Measurements from ENCODE around the gene AKR1C3.
"Not testable (repeated sequence)": the region's sequence is repeated elsewhere in the genome, so short reads cannot be mapped to it uniquely, and the experiment has no call there.

The AKR1C3 gene

GRCh38 chr10:5089865-5090264, 4.3 kb upstream of the AKR1C3 start:
- no peak for DNase-seq

- no peak for DNase-seq
These were observed 3.7 kb upstream of the AKR1C3 start for GRCh38 chr10:5090551-5090950.

- no peak for DNase-seq
These were observed 3.0 kb upstream of the AKR1C3 start for GRCh38 chr10:5091196-5091595.

- no peak for DNase-seq
These were observed 1.8 kb upstream of the AKR1C3 start for GRCh38 chr10:5092375-5092774.

DNA sequence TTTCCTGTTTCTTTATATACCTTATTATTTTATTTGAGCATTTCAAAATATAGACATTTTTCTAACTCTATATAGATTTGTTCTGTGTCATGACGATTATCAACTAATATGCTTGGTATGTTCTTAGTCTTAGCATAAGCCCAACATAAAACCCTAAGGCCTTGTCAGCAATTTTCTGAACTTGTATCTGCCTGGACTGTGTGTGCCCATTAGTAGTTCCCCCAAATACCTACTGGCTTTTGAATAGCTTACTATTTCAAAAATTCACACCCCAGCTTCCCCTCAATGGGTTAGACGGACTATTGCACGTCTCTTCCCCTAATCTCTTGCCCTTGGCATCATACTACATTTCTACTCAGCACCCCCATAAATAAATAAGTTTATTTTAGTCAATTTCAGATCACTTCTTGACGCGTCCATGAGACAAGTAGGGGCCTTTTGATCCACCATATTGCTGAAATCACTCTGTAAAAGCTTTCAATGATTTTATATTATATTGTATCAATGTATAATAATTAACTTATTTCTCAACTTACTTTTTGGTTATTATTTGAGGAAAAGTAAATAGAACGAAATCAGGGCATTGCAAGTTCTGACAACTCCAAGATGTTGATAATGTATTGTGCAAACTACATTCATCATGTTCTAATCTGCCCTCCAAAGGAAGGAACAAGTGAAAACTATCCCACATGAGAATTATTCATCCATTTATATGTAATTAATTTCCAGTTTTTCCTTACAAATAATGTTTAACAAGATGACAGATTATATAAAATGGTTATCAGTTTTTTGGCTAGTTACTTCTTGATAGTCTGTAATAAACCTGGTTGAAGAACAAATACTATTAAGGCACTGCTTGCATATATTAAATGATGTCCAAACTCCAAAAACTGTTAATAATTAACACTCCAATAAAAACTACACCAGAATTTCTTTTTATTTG, 1.1 kb upstream of the AKR1C3 start:
- DNase-seq = no peak

- no peak for DNase-seq
These were observed 1.5 kb downstream of the AKR1C3 start for GRCh38 chr10:5095687-5096086.

- DNase-seq = no peak
These were observed 1.9 kb downstream of the AKR1C3 start for GRCh38 chr10:5096108-5096507.

DNA sequence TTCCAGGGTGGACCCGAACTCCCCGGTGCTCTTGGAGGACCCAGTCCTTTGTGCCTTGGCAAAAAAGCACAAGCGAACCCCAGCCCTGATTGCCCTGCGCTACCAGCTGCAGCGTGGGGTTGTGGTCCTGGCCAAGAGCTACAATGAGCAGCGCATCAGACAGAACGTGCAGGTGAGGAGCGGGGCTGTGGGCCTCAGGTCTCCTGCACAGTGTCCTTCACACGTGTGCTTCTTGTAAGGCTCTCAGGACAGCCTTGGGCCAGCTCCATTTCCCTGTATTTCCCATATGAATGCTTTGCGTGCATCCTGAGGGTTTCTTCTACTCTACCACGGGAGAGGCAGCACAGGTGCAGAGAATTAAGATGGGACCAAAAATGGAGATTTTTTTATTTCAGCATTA, 8.3 kb downstream of the AKR1C3 start:
- not testable (repeated sequence) for DNase-seq

DNA sequence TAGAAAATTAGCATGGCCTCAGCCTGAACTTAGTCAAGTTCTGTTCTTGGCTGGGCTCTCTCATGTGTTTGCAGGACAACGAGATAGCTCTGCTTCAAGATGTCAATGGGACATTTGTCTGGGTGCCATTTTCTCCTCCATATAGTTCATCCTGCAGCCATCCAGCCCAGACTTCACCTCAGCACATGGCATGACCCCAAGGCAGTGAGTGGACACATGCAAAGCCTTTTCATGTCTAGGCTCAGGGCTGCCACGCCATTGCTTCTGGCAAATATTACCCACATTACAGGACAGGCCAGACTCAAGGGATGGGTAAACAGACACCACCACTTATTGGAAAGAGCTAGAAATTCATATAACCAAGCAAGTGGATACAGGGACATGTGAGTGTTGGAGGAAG, 9.3 kb downstream of the AKR1C3 start:
- DNase-seq = no peak

DNA sequence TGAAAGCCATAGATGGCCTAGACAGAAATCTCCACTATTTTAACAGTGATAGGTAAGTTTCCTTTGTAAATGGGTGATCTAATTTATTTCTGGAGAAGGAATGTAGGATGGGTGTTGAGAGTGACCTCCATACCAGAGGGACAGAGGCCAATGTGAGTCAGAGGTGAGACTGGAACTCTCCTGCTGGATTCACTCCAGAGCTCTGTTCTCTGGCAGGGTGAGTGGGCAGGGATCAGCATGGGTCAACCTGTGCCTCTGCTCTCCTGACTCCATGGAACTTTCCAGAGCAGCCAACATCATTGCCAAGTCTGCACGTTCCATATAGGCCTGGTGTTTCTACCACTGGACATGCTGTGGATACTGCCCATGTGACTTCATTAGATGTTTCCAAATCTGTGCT, 11.4 kb downstream of the AKR1C3 start:
- DNase-seq = no peak

DNA sequence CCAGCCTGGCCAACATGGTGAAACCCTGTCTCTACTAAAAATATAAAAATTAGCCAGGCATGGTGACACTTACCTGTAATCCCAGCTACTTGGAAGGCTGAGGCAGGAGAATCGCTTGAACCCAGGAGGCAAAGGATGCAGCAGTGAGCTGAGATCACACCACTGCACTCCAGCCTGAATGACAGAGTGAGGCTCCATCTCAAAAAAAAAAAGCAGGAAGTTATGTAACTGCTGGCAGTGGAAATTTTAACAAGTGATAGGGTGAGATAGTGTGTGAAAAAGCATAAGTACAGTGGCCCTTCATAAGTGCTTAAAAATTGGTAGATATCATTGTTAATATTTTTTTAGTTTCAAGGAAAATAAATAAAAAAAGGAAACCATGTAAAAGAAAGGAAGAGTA, 12.3 kb downstream of the AKR1C3 start:
- DNase-seq = no peak

- DNase-seq = no peak
These were observed 13.8 kb downstream of the AKR1C3 start for GRCh38 chr10:5107860-5108526.

DNA sequence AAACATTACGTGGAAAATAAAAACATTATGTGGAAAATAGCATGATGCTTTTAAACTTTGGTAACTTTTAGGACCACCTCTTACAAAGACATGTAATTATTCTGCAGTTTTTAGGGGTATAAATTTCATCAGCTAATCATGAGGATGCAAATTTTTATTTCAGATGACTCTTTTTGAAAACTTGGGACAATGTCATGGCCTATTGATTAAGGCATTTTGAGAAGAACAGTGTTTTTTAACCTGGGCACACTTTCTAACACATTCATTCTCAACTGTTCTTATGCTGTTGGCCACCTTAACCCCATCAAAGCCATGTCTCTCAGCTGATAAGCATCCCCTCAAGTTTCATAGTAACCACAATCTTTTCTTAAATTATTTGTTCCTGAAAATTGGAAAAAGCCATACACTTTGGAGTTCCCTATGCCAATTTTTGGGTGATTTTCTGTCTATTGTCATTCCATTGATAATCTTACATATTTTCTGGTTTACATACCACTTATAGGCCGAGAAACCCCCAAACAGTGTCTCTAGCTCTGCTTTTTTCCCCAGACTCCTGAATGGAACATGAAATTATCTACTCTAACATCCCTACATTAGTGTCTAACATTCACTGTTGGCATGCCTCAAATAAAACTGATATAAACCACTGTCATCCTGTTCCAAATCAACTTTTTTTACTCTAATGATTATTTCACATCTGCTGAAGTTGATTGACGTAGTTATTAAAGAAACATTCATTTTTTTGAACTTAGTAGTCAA, 14.6 kb downstream of the AKR1C3 start:
- no peak for DNase-seq

GRCh38 chr10:5109861-5110260, 15.6 kb downstream of the AKR1C3 start:
- not testable (repeated sequence) for DNase-seq

GRCh38 chr10:5116621-5117020, 22.4 kb downstream of the AKR1C3 start:
- no peak for DNase-seq

DNA sequence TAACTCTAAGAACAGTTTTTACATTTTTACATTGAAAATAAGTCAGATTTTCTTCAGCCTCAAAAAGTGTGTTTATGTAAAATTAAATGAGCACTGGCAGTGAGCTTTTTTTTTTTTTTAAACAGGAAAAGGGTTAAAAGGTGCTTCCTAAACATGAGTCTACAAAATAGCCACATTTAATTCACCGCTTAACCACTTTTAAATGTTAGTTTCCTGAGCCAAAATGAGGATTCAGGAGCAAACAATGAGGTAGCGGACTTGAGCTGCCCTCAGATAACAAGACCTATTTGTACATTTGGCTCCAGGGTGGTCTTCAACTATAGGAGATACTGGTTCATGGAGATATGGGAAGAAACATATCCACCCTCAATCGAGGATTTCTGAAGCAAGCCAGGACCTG, 22.8 kb downstream of the AKR1C3 start:
- no peak for DNase-seq

DNA sequence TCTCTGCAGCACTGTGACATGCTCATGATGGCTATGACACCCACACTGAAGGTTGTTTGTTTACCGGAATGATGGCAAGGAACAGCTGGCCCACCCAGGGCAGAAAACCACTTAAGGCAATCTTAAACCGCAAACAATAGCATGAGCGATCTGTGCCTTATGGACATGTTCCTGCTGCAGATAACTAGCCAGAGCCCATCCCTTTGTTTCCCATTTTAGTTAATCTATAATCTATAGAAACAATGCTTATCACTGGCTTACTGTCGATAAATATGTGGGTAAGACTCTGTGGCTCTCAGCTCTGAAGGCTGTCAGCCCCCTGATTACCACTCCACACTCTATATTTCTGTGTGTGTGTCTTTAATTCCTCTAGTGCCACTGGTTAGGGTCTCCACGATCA, 25.8 kb downstream of the AKR1C3 start:
- DNase-seq = not testable (repeated sequence)

DNA sequence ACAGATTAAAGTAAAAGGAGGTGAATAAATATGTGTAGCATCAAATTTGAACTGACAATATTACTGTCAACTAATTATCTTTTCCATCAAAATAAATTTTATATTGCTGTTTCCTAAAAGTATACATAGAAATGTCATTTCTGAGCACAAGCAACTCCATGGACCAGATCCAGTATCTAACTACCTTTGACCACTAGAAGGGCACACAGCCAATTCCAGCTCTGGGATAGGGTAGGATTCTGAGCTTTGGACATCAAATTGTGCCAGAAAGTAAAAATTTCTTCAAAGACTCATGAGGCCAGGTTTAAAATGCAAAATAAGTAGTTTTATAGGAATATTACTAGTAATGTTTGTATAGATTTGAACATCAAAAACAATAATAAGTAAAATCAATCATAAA, 29.7 kb downstream of the AKR1C3 start:
- DNase-seq = no peak

GRCh38 chr10:5125315-5126044, 31.3 kb downstream of the AKR1C3 start:
- no peak for DNase-seq

- DNase-seq = no peak
These were observed 41.4 kb downstream of the AKR1C3 start for GRCh38 chr10:5135581-5135980.

GRCh38 chr10:5136468-5137087, 42.4 kb downstream of the AKR1C3 start:
- no peak for DNase-seq

GRCh38 chr10:5137699-5138098, 43.5 kb downstream of the AKR1C3 start:
- DNase-seq = not testable (repeated sequence)
